Adipocyte (in vitro differentiated cells): Measurements from ENCODE around the gene IDH2.

Experiments
- DNase-seq: peaks from one replicate; pipeline ENCODE4 v3.0.0-alpha.2; 2015; ENCODE audit warnings: low read depth
- H3K27me3 ChIP-seq: replicated peaks from 2 replicates; pipeline ENCODE4 v1.7.0; 2013; ENCODE audit warnings: mild to moderate bottlenecking, low read length, moderate library complexity; ENCODE audit not compliant: control insufficient read depth, insufficient read depth
- H3K36me3 ChIP-seq: 2 replicates; pipeline ENCODE4 v1.7.0; 2013; ENCODE audit warnings: low read length, mild to moderate bottlenecking, moderate library complexity; ENCODE audit not compliant: control insufficient read depth, insufficient read depth, severe bottlenecking
- H3K4me1 ChIP-seq: 2 replicates; pipeline ENCODE4 v1.7.0; 2013; ENCODE audit warnings: mild to moderate bottlenecking, low read length, moderate library complexity; ENCODE audit not compliant: control insufficient read depth, insufficient read depth
- H3K4me3 ChIP-seq: 2 replicates; pipeline ENCODE4 v1.7.0; 2013; ENCODE audit warnings: mild to moderate bottlenecking, low read length, moderate library complexity
- H3K9ac ChIP-seq: 2 replicates; pipeline ENCODE4 v1.7.0; 2013; ENCODE audit warnings: mild to moderate bottlenecking, low read length, moderate library complexity
- H3K9me3 ChIP-seq: 2 replicates; pipeline ENCODE4 v1.7.0; 2013; ENCODE audit warnings: mild to moderate bottlenecking, low read length, moderate library complexity; ENCODE audit not compliant: control insufficient read depth

The IDH2 gene

DNA sequence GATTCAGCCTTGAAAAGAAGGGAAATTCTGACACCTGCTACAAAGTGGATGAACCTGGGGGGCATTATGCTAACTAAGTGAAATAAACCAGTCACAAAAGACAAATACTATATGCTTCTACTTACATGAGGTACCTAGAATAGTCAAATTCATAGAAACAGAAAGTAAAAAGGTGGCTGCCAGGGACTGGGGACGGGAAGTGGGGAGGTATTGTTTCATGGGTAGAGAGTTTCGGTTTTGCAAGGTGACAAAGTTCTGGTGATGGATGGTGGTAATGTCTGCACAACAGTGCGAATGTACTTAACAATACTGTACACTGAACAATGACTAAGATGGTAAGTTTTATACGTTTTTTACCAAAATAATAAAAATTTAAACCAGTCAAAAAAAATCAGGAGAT is 4.8 kb downstream of the IDH2 start:
- peak overlapping the region; percentile 62 for H3K9ac ChIP-seq
- H3K9me3 ChIP-seq: no peaks in the 10 kb centered on the region
- H3K27me3 ChIP-seq: no peaks in the 10 kb centered on the region
- H3K4me3 ChIP-seq: peak overlapping the region; percentile 43
- no peak for DNase-seq
- H3K36me3 ChIP-seq: no peaks in the 10 kb centered on the region
- H3K4me1 ChIP-seq: peaks cover 47% of the 10 kb centered on the region

DNA sequence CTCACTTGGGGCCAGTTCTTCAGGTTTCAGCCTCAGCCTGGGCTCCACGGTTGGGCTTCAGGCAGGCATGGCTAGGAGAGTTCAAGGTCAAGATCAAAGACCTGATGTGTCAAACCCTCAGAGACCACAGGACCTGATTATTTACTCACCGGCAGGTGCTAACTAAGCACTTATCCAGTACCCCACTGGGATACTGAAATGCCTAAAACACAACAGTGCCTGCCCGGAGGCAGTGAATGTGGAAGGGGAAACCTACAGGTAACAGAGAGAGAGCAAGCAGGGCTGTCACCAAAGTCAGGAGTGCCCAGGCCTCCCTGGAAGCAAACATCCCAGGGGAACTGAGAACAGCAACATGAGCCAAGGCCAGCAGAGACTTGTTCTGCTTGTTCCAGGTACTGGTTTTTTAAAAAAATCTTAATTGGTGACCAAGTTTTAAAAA is 6.7 kb downstream of the IDH2 start:
- Histone ChIP-seq H3K4me1 (peaks cover 37% of the 10 kb centered on the region), H3K9ac (no peak overlapping the region), H3K4me3 (no peak overlapping the region), H3K9me3 (no peaks in the 10 kb centered on the region), H3K36me3 (peaks cover 8% of the 10 kb centered on the region), H3K27me3 (no peaks in the 10 kb centered on the region)
- no peak for DNase-seq

DNA sequence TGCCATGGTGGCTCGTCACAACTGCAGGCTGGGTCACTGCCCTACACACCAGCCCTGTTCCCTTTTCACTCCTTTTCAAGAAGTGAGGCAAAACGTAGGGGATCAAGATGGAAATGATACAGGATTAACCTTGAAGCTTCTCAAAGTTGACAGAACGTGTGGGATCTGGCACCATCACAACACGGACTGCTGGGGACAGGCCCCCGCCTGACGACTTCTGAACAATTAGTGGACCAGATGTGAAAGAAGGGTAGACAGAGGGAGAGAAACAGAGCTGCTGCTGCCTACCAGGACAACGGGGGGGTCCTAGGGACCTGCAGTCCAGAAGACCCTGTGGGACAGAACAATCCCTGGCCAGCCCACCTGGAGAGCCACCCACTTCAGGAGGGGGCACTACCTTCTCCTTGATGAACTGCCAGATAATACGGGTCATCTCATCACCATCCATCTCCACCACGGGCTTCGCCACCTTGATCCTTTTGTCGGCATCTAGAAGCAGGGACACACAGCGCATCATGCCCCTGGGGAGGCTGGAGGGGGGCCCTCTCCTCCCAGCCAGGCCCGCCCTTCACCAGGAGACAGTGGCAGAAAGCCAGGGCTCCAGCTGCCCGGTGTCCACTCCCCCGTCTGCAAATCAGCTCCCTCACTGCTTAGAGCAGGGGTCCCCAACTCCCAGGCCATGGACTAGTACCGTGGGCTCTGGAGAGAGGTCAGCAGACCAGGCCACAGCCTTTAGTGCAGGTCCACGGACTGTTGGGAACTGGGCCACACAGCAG is 10.9 kb downstream of the IDH2 start:
- Histone ChIP-seq H3K4me3 (no peak overlapping the region), H3K27me3 (no peaks in the 10 kb centered on the region), H3K36me3 (peaks cover 41% of the 10 kb centered on the region), H3K9me3 (no peaks in the 10 kb centered on the region), H3K4me1 (peaks cover 5% of the 10 kb centered on the region), H3K9ac (no peak overlapping the region)
- DNase-seq: no peak

DNA sequence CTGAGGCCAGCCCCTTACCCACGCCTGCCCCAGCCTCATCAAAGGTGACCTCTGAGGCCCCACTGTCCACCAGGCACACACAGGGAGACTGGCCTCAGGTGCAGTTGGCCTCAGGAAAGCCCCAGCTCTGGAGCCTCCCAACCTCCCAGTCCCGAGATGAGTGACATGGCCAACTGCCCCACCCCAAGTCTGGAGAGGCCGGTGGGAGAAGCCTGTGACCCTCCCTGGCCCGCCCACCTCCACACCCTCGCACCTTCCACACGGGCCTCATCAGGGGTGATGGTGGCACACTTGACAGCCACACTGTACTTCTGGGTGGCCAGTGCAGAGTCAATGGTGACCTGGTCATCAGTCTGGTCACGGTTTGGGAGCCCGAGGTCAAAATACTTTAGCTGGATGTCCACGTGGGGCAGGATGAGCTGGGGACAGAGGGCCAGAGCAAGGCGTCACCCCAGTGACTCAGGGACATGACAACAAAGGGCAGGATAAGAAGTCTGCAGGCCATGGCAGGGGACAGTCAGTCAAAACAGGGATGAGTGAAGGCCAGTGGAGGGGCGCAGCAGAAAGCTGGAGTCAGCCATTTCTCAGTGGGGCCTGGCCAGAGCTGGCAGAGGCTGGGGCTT is 11.9 kb downstream of the IDH2 start:
- no peaks in the 10 kb centered on the region for H3K9me3 ChIP-seq

DNA sequence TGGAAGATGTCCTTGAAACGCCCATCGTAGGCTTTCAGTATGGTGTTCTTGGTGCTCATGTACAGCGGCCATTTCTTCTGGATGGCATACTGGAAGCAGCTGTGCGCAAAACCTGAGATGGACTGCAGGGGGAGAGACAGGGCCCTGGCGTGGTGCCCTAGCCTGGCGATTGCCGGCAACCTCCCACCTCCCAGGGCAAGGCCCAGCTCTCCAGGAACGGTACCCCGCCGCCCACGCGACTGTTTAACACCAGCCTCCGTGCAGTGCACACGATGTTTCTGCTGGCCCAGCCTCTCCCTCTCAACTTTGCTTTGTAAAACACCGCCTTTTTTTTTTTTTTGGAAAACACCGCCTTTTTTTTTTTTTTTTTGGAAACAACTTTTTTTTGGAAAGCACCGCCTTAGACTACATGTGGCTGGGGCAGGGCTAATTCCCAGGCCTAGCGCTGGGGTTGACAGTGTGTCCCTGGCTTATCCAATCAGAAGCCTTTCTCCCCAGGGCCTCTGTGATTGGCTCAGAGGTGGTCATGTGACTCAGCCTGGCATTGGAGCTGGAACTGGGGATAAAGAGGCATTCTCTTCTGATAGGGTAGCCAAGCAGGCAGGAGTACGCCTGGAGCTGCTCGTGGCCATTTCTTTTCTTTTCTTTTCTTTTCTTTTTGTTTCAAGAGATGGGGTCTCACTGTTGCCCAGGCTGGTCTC is 14.7 kb downstream of the IDH2 start:
- H3K36me3 ChIP-seq: peaks cover 65% of the 10 kb centered on the region
- H3K4me1 ChIP-seq: peaks cover 8% of the 10 kb centered on the region
- no peak for DNase-seq
- no peak overlapping the region for H3K9ac ChIP-seq
- no peaks in the 10 kb centered on the region for H3K9me3 ChIP-seq
- no peaks in the 10 kb centered on the region for H3K27me3 ChIP-seq
- no peak overlapping the region for H3K4me3 ChIP-seq

More for the DNA sequence above, 11.9 kb downstream of the IDH2 start:
- H3K36me3 ChIP-seq: peaks cover 41% of the 10 kb centered on the region
- DNase-seq: no peak
- peaks cover 13% of the 10 kb centered on the region for H3K4me1 ChIP-seq
- H3K27me3 ChIP-seq: no peaks in the 10 kb centered on the region
- H3K9ac ChIP-seq: no peak overlapping the region
- no peak overlapping the region for H3K4me3 ChIP-seq

DNA sequence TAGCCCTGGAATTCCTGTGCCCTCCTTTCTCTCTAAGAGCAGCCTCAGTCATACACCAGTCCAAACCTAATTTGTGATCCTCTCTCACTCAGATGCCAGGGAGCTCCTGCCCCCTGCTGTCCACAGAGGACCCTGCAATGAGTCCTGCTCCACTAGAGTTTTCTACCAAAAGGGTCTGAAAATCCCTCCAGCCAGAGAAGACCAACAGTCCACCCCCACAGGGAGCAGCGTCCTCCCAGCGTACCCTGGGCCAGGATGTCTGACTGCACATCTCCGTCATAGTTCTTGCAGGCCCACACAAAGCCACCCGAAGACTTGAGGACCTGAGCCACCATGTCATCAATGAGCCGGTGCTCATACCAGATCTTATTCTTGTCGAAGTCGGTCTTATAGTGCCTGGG is 15.4 kb downstream of the IDH2 start:
- H3K27me3 ChIP-seq: no peaks in the 10 kb centered on the region
- peaks cover 8% of the 10 kb centered on the region for H3K4me1 ChIP-seq
- H3K9me3 ChIP-seq: no peaks in the 10 kb centered on the region
- peaks cover 65% of the 10 kb centered on the region for H3K36me3 ChIP-seq
- no peak overlapping the region for H3K4me3 ChIP-seq
- H3K9ac ChIP-seq: no peak overlapping the region
- DNase-seq: peak; percentile 49

DNA sequence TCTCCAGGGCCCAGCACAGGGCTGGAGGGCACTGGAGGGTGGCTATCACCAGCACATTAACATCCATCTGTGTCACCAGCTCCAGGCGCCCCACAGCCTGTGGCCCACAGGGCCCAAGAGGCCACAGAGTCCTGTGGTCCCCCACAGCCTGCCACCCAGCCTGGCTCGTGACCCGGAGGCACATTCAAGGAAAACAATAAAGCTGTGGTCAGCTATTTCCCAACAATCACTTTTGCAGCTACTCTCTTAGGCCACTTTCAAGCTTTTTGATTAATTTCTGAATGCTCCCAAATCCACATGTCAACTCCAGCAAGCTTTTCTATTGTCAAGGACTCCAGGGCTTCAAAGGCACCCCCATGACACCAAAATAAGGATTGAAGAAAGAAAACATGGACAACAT is 16.7 kb downstream of the IDH2 start:
- H3K9me3 ChIP-seq: no peaks in the 10 kb centered on the region
- no peak overlapping the region for H3K9ac ChIP-seq
- DNase-seq: no peak
- H3K4me3 ChIP-seq: no peak overlapping the region
- H3K36me3 ChIP-seq: peaks cover 62% of the 10 kb centered on the region
- H3K27me3 ChIP-seq: no peaks in the 10 kb centered on the region
- peaks cover 9% of the 10 kb centered on the region for H3K4me1 ChIP-seq

DNA sequence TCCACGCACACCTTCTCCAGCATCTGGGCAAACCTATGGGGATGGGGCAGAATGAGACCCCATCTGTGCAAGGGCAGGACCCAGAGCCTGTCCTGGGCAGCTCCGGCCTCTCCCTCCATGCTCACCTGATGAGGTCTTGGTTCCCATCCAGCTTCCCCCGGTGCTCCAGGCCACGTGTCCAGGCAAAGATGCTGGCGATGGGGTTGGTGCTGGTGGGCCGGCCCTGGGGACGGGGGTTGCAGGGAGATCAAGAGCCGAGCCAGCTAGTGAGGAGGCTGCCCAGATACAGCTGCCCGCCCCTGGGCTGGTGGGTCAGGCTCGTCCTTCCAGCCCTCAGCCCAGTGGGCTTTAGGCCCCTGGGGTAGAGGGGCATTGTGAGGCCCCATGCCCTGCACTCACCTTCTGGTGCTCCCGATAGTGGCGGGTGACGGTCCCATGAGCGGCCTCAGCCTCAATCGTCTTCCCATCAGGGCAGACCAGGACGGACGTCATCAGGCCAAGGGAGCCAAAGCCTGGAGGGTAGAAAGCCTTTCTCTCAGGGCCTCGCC is 17.3 kb downstream of the IDH2 start:
- Histone ChIP-seq H3K9me3 (no peaks in the 10 kb centered on the region), H3K9ac (no peak overlapping the region), H3K4me3 (no peak overlapping the region), H3K27me3 (no peaks in the 10 kb centered on the region), H3K36me3 (peaks cover 57% of the 10 kb centered on the region), H3K4me1 (peaks cover 11% of the 10 kb centered on the region)
- DNase-seq: no peak

DNA sequence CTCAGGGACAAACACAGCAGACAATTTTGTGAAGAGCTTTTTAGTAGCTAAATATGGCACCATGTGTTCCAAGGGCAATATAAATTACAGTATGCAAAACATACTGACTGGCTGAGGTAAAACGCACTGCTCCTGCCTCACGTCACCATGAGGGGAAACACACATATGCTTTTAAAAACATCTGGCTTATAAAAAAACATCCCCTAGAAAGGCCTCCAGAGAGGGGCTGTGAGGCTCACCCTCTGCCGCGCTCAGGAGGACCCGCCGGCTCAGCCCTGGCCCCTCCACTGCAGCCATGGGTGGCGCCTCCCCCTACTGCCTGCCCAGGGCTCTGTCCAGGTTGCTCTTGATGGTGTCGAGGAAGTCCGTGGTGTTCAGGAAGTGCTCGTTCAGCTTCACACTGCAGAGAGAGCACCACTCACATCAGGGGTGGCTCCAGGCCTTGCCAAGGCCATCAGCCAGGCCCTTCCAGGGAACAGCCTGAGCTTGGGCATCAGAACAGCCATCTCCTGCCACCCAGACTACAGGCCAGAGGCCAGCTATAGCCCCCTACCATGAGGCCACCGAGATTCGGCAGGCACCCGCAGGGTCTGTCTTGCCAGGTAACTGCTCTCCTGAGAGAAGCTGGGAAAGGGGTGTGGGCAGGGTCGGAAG is 18.2 kb downstream of the IDH2 start:
- Histone ChIP-seq H3K9ac (no peak overlapping the region), H3K27me3 (no peaks in the 10 kb centered on the region), H3K4me1 (peaks cover 11% of the 10 kb centered on the region), H3K36me3 (peaks cover 55% of the 10 kb centered on the region), H3K4me3 (no peak overlapping the region), H3K9me3 (no peaks in the 10 kb centered on the region)
- DNase-seq: no peak

DNA sequence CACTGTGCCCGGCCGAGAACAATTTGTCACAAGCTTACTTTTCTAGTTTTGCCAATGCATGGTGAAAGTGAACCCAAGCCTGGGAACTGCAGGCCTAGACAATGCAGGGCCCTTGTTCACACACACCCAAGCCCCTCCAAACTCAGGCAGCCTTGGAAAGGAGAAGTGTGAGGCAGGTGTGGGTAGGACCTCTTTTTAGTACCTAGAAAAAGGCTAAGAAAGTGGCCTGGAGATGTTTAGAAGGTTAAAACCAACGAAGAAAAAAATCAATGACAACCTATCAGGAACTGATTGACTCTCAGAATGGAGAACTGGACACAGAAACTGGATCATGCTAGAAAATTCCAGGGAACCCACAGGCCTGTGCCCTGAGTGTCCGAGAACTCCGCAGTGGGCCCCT is 18.8 kb downstream of the IDH2 start:
- no peak overlapping the region for H3K9ac ChIP-seq
- H3K4me3 ChIP-seq: no peak overlapping the region
- no peak for DNase-seq
- peaks cover 11% of the 10 kb centered on the region for H3K4me1 ChIP-seq
- no peaks in the 10 kb centered on the region for H3K27me3 ChIP-seq
- no peaks in the 10 kb centered on the region for H3K9me3 ChIP-seq
- peaks cover 52% of the 10 kb centered on the region for H3K36me3 ChIP-seq
